Measurements from ENCODE around the gene MTUS2.

GRCh38 chr13:29281932-29282495 is 461.9 kb downstream of the MTUS2 start:
- TF ChIP-seq CTCF (conservative IDR thresholded peaks at IDR 0.05; ENCODE audit: low read length) (no peak), EZH2phosphoT487 (IDR thresholded peaks at IDR 0.05; ENCODE audit: borderline replicate concordance) (no peak)
